GM20000 (cell line): ENCODE data around the gene RNPEPL1.
A peak's percentile ranks its signal among the peaks of the same experiment; 100 is the strongest.

Source experiments
- DNase-seq: peaks from one replicate; pipeline ENCODE4 v3.0.0; 2012; ENCODE audit warnings: low spot score
- CTCF ChIP-seq: IDR thresholded peaks from 2 replicates; pipeline ENCODE4 v1.5.1; 2012; ENCODE audit warnings: mild to moderate bottlenecking, control low read depth; ENCODE audit errors: extremely low read depth, missing control alignments

RNPEPL1 gene

GRCh38 chr2:240599141-240599583, 30.9 kb downstream of the RNPEPL1 start:
- DNase-seq = no peak

GRCh38 chr2:240600451-240600961, 32.2 kb downstream of the RNPEPL1 start:
- DNase-seq = no peak
- TF ChIP-seq CTCF = no peak

More at GRCh38 chr2:240599141-240599583, 30.9 kb downstream of the RNPEPL1 start:
- TF ChIP-seq CTCF = no peak

- peak; percentile 18 for DNase-seq
- TF ChIP-seq CTCF = no peak
Measured at GRCh38 chr2:240601061-240601830, 33.0 kb downstream of the RNPEPL1 start.

- peak; percentile 22 for DNase-seq
- TF ChIP-seq CTCF = no peak
Measured at GRCh38 chr2:240601831-240602160, 33.5 kb downstream of the RNPEPL1 start.

- TF ChIP-seq CTCF = no peak
- DNase-seq = peak; percentile 32
Measured at GRCh38 chr2:240602266-240603050, 34.2 kb downstream of the RNPEPL1 start.

GRCh38 chr2:240603081-240603835, 35.0 kb downstream of the RNPEPL1 start:
- DNase-seq = no peak
- TF ChIP-seq CTCF = no peak
